ENCODE measurements around the gene ITGA2. TPM values are rescaled to one million over a fixed set of nuclear protein-coding genes. Genes with fewer than 3 reads are reported as not detected.

Gene ITGA2
- total RNA-seq, 1 experiment from 2014 or later = 36.6 TPM

DNA sequence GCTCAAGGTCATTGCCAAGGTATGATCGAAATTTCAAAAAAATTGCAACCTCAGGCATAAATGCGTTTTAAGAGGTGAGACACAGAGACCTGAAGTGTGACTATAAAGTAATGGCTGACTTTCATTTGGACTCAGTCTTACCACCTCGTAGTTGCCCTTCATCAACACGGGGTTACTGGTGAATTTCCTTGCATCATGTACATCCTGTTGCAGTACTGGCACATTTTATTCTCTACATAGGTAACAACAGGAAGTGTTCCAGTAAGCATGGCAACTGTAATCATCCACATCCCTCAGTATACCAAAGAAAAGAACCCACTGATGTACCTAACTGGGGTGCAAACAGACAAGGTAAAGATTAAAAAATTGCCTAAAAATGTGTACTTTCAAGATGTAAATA, 91.1 kb downstream of the ITGA2 start:
- Histone ChIP-seq H3K4me1 (ENCODE audit: control insufficient read depth in 1 of 2, insufficient read depth in 2 of 2, low read length in 2 of 2) (no peaks in the 10 kb centered on the region), H3K27me3 (ENCODE audit: insufficient read depth, low read length) (no peaks in the 10 kb centered on the region), H3K27ac (ENCODE audit: low read depth, low read length) (no peak overlapping the region), H3K9me3 (ENCODE audit: control insufficient read depth in 1 of 2, insufficient read depth in 1 of 2, low read depth in 1 of 2, low read length in 2 of 2) (no peaks in the 10 kb centered on the region), H2AFZ (ENCODE audit: low read depth, low read length, poor library complexity, severe bottlenecking) (no peak overlapping the region), H3K36me3 (ENCODE audit: control insufficient read depth in 1 of 2, insufficient read depth in 2 of 2, low read length in 2 of 2) (peaks cover 16 to 78% of the 10 kb centered on the region in 2 experiments; a peak in 3 of 4 replicates), H3K4me3 (replicated peaks in 1 of 2; ENCODE audit: low read depth in 1 of 2, low read length in 2 of 2) (no peak overlapping the region), H3K79me2 (ENCODE audit: insufficient read depth, low read length) (no peaks in the 10 kb centered on the region), H3K9me2 (ENCODE audit: insufficient read depth) (no peaks in the 10 kb centered on the region), H4K20me1 (ENCODE audit: insufficient read depth) (no peaks in the 10 kb centered on the region), H3K4me2 (ENCODE audit: low read length) (no peak overlapping the region), H3K9ac (ENCODE audit: low read length) (no peak overlapping the region)
- DNase-seq (ENCODE audit: low read depth, low spot score) (no peak), ATAC-seq (no peak)
- RAD21 ChIA-PET (ENCODE audit: low non-redundant PET in 1 of 2, low total read pairs in 2 of 2, uncharacterized antibody in 2 of 2, unreplicated experiment in 2 of 2) = no interaction called here
- CTCF ChIA-PET = no interaction called here
- POLR2A ChIA-PET = no interaction called here
- BruUV-seq (replicated peaks) = no TSS peak
- TF ChIP-seq ZFX (IDR thresholded peaks at IDR 0.05) (no peak), EGR1 (IDR thresholded peaks at IDR 0.05; ENCODE audit: low read depth) (no peak), SRF (IDR thresholded peaks at IDR 0.05; ENCODE audit: low read depth) (no peak), CBX3 (IDR thresholded peaks at IDR 0.05; ENCODE audit: low read depth) (no peak), ZBTB33 (IDR thresholded peaks at IDR 0.05; ENCODE audit: extremely low read depth, insufficient replicate concordance, low read length) (no peak), REST (IDR thresholded peaks at IDR 0.05; ENCODE audit: low read depth) (no peak), EZH2 (IDR thresholded peaks at IDR 0.05) (no peak), CEBPB (IDR thresholded peaks at IDR 0.05; ENCODE audit: low read depth) (no peak), ELF1 (IDR thresholded peaks at IDR 0.05; ENCODE audit: borderline replicate concordance, low read depth) (no peak), POLR2AphosphoS5 (IDR thresholded peaks at IDR 0.05; ENCODE audit: low read depth, low read length) (no peak), RAD21 (IDR thresholded peaks at IDR 0.05; ENCODE audit: low read depth) (no peak), SP1 (IDR thresholded peaks at IDR 0.05; ENCODE audit: low read depth) (no peak)
- TF ChIP-seq, protein P1, sequence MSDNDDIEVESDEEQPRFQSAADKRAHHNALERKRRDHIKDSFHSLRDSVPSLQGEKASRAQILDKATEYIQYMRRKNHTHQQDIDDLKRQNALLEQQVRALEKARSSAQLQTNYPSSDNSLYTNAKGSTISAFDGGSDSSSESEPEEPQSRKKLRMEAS (IDR thresholded peaks at IDR 0.05) = no peak
- intact Hi-C loops (cut with micrococcal nuclease) = no loop called here
